Natural killer cell (primary cell): ENCODE data around the gene MAGEA8. TPM values are rescaled to one million over a fixed set of nuclear protein-coding genes. Genes with fewer than 3 reads are reported as not detected.
A peak's percentile ranks its signal among the peaks of the same experiment; 100 is the strongest.
"Not testable (repeated sequence)": the region's sequence is repeated elsewhere in the genome, so short reads cannot be mapped to it uniquely, and the experiment has no call there.

ENCODE experiments used
- ATAC-seq, 3 donors: fragments of 150-1000 bp in 2 of 3; fragments of 200-7000 bp in 1 of 3; cut with Tn5 transposase; 1 replicate in 1 of 3; 2 replicates in 2 of 3; pipeline ENCODE4 v1.10.0; 2021; ENCODE audit warnings: mild to moderate bottlenecking in 2 of 3, moderate library complexity in 2 of 3
- DNase-seq, 2 donors: peaks; one replicate each; pipeline versions ENCODE4 v3.0.0 to v3.0.0-alpha.2; 2013 to 2021; ENCODE audit warnings: mixed read lengths in 1 of 2
- H3K27ac ChIP-seq: one replicate; pipeline ENCODE4 v1.5.1; 2013; ENCODE audit warnings: mild to moderate bottlenecking, low read length
- H3K27me3 ChIP-seq: one replicate; pipeline ENCODE4 v1.6.1; 2013; ENCODE audit warnings: low read length; ENCODE audit not compliant: control insufficient read depth, insufficient read depth
- H3K36me3 ChIP-seq: one replicate; pipeline ENCODE4 v1.6.1; 2013; ENCODE audit warnings: low read length; ENCODE audit not compliant: control insufficient read depth, insufficient read depth
- H3K4me1 ChIP-seq: one replicate; pipeline ENCODE4 v1.6.1; 2013; ENCODE audit warnings: low read length; ENCODE audit not compliant: control insufficient read depth, insufficient read depth
- H3K4me3 ChIP-seq: one replicate; pipeline ENCODE4 v1.5.1; 2013; ENCODE audit warnings: low read length
- H3K9me3 ChIP-seq: one replicate; pipeline ENCODE4 v1.6.1; 2013; ENCODE audit warnings: low read length; ENCODE audit not compliant: control insufficient read depth, insufficient read depth
- H3K27ac Mint-ChIP-seq, 2 donors: one replicate each; pipeline ENCODE4 v1.8.0; 2022; ENCODE audit warnings: mild to moderate bottlenecking in 2 of 2, mixed read lengths in 2 of 2, moderate library complexity in 1 of 2
- H3K27me3 Mint-ChIP-seq, 2 donors: one replicate each; pipeline ENCODE4 v1.8.0; 2022; ENCODE audit warnings: low read depth in 2 of 2, mixed read lengths in 2 of 2
- H3K36me3 Mint-ChIP-seq: one replicate; pipeline ENCODE4 v1.8.0; 2022; ENCODE audit warnings: mixed read lengths
- H3K4me1 Mint-ChIP-seq, 2 donors: one replicate each; pipeline ENCODE4 v1.8.0; 2022; ENCODE audit warnings: mixed read lengths in 2 of 2
- H3K4me3 Mint-ChIP-seq: one replicate; pipeline ENCODE4 v1.8.0; 2022; ENCODE audit warnings: mild to moderate bottlenecking, moderate library complexity, mixed read lengths
- H3K9me3 Mint-ChIP-seq, 2 donors: one replicate each; pipeline ENCODE4 v1.8.0; 2022; ENCODE audit warnings: mixed read lengths in 2 of 2
- CTCF ChIP-seq: fragments of 200-600 bp; IDR thresholded peaks from one replicate; pipeline ENCODE4 v1.8.0; 2022; ENCODE audit warnings: antibody characterized with exemption
- WGBS: methylation state at CpG from one replicate; pipeline ENCODE4 v1.1.7; 2013; ENCODE audit warnings: missing lambda C conversion rate; ENCODE audit not compliant: insufficient coverage; 5-methylcytosine and 5-hydroxymethylcytosine counted together
- intact Hi-C: fragments of 100-400 bp; cut with micrococcal nuclease; formaldehyde crosslinking; loops from one replicate; pipeline ENCODE4 v1.14.2; 2022
- total RNA-seq, 4 donors: library from RNA; stranded (reverse); fragments of 120-200 nt in 1 of 4; gene quantifications; one replicate each; pipeline versions ENCODE4 v1.2.3 to v1.2.4, GENCODE V29; 2013 to 2022

MAGEA8 gene
- total RNA-seq, 3 donors from 2014 or later (not counting 1 experiment from before 2014, with no cell fraction given) = not detected

GRCh38 chrX:149910178-149910695 is 29.3 kb downstream of the MAGEA8 start:
- H3K4me3 Mint-ChIP-seq = no peak overlapping the region
- intact Hi-C loops = no loop called here
- no peak for TF ChIP-seq CTCF

GRCh38 chrX:149916745-149917392 is 35.9 kb downstream of the MAGEA8 start:
- Histone ChIP-seq H3K4me3 (no peak overlapping the region), H3K9me3 (no peaks in the 10 kb centered on the region), H3K27ac (no peak overlapping the region), H3K4me1 (no peaks in the 10 kb centered on the region), H3K27me3 (no peaks in the 10 kb centered on the region), H3K36me3 (no peaks in the 10 kb centered on the region)
- H3K36me3 Mint-ChIP-seq = no peaks in the 10 kb centered on the region
- no peaks in the 10 kb centered on the region for H3K4me1 Mint-ChIP-seq
- DNase-seq (peak in 1 of 2 donors; percentile 25), ATAC-seq (peak; percentile 54 to 66 (median 55))
- no peaks in the 10 kb centered on the region for H3K27me3 Mint-ChIP-seq
- peaks cover 0 to 4% of the 10 kb centered on the region in 2 donors for H3K9me3 Mint-ChIP-seq
- H3K27ac Mint-ChIP-seq = no peak overlapping the region
- no peak overlapping the region for H3K4me3 Mint-ChIP-seq
- TF ChIP-seq CTCF = no peak
- intact Hi-C loops = no loop called here
- 100% methylated on average over 1 of the region's 3 CpGs for WGBS

More at GRCh38 chrX:149910178-149910695, 29.3 kb downstream of the MAGEA8 start:
- Mint-ChIP-seq H3K9me3 (peaks cover 0 to 6% of the 10 kb centered on the region in 2 donors), H3K27me3 (no peaks in the 10 kb centered on the region), H3K4me1 (no peaks in the 10 kb centered on the region), H3K36me3 (no peaks in the 10 kb centered on the region), H3K27ac (no peak overlapping the region)
- 96% methylated on average over 5 of the region's 9 CpGs for WGBS
- Histone ChIP-seq H3K4me3 (no peak overlapping the region), H3K36me3 (no peaks in the 10 kb centered on the region), H3K4me1 (no peaks in the 10 kb centered on the region), H3K27me3 (no peaks in the 10 kb centered on the region), H3K27ac (no peak overlapping the region), H3K9me3 (no peaks in the 10 kb centered on the region)
- DNase-seq (no peak), ATAC-seq (peak in 1 of 3 donors; percentile 35)

GRCh38 chrX:149923836-149924235 is 42.9 kb downstream of the MAGEA8 start:
- DNase-seq, H3K27ac Mint-ChIP-seq, ATAC-seq, H3K4me1 Mint-ChIP-seq, H3K27ac ChIP-seq, H3K9me3 Mint-ChIP-seq, H3K27me3 Mint-ChIP-seq, H3K36me3 Mint-ChIP-seq, H3K4me3 Mint-ChIP-seq, intact Hi-C loops, H3K4me1 ChIP-seq, H3K9me3 ChIP-seq, H3K4me3 ChIP-seq, H3K27me3 ChIP-seq, H3K36me3 ChIP-seq: not testable (repeated sequence)
- no CpG with 5 or more reads among the region's 4 CpGs for WGBS

DNA sequence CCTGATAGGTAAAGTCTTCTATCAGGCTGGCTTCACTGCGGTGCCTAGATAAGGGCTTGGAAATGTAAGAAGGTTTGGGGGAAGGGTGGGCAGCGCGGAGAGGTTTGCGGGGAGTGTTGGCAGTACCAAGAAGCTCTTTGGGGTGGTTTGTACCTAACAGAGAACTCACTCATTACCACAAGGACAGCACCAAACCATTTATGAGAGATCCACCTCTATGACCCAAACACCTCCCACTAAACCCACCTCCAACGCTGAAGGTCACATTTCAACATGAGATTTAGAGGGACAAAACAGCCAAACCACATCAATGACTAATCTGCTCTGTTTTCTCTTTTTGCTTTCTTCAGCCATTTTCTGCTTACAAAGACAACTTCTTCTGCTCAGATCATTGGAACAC is 43.5 kb downstream of the MAGEA8 start:
- ATAC-seq, DNase-seq, H3K4me3 Mint-ChIP-seq, H3K4me3 ChIP-seq, H3K9me3 Mint-ChIP-seq, H3K4me1 ChIP-seq, H3K9me3 ChIP-seq, H3K27me3 ChIP-seq, H3K4me1 Mint-ChIP-seq, H3K36me3 Mint-ChIP-seq, H3K36me3 ChIP-seq, H3K27ac Mint-ChIP-seq, intact Hi-C loops, H3K27ac ChIP-seq, H3K27me3 Mint-ChIP-seq: not testable (repeated sequence)
- no CpG with 5 or more reads among the region's 5 CpGs for WGBS

DNA sequence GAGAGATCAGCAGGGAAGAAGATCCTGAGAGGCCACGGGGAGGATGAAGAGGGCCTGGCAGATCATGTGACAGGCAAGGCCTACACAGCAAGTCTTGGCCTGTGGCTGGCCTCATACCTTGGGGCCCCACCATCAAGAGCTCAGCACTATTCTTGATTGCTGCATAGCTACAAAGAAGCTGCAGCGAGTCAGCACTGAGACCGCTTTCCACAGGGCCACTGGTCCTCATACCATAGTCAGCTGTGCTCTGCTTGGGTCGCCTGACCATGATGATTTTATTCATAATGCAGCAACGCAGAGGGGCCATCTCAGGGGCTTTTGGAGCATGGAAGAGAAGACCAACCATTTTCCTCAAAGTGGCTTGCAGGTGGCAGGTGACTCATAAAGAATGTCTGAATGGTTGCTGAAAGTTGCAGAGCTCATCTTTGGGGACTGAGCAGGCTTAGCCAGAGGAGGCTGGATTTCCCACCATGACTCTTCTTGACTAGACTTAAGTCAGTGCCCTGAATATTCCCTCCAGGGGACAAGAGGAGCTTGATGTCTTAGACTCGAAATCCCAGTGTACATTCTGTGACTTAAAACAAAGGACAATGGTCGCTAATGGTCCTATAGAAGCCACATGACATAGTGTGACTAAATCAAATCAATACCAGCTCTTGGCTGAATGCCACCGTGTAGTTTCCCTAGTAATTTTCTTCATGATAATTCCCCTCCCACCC is 46.4 kb downstream of the MAGEA8 start:
- not testable (repeated sequence) for ATAC-seq

DNA sequence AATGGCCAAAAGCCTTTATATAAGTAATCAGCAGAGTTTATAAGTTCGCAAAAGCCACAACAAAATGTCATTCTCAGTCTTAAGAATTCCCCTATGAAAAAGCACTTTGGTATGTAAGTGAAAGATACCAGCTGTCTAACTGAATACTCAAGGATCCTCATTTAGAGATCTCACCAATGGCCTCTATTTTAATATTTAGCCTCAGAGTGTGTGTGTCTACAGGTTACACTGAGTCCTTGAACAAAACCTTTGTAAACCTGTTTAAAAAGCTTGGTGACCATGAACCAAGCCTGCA is 46.9 kb downstream of the MAGEA8 start:
- H3K27me3 ChIP-seq, H3K27ac Mint-ChIP-seq, intact Hi-C loops, H3K36me3 Mint-ChIP-seq, H3K4me1 ChIP-seq, DNase-seq, H3K4me3 Mint-ChIP-seq, H3K36me3 ChIP-seq, H3K9me3 Mint-ChIP-seq, H3K27me3 Mint-ChIP-seq, ATAC-seq, H3K4me1 Mint-ChIP-seq, H3K27ac ChIP-seq, H3K4me3 ChIP-seq, H3K9me3 ChIP-seq: not testable (repeated sequence)
- no CpG with 5 or more reads among the region's 1 CpG for WGBS

More for the DNA sequence above, 46.4 kb downstream of the MAGEA8 start:
- H3K4me1 Mint-ChIP-seq, H3K36me3 Mint-ChIP-seq, H3K4me1 ChIP-seq, H3K4me3 ChIP-seq, H3K27ac ChIP-seq, H3K27ac Mint-ChIP-seq, H3K4me3 Mint-ChIP-seq, H3K9me3 Mint-ChIP-seq, H3K36me3 ChIP-seq, H3K9me3 ChIP-seq, H3K27me3 ChIP-seq, H3K27me3 Mint-ChIP-seq, DNase-seq, intact Hi-C loops: not testable (repeated sequence)
- no CpG with 5 or more reads among the region's 8 CpGs for WGBS
